C1 segment of cervical spinal cord (tissue), 14 donors: ENCODE results near the gene CISTR.
A peak's percentile ranks its signal among the peaks of the same experiment; 100 is the strongest.
"Not testable (repeated sequence)": the region's sequence is repeated elsewhere in the genome, so short reads cannot be mapped to it uniquely, and the experiment has no call there.

Experiments
- DNase-seq, 14 donors: peaks; one replicate each; lab custom pipeline; 2025; lab: John Stamatoyannopoulos, UW

CISTR gene

GRCh38 chr12:53751336-53752191 is at the start of gene CISTR:
Gene CISTR (minus strand): TSS chr12:53751979.
- peak in 3 of 14 donors; percentile 26 to 76 (median 40) for DNase-seq

DNA sequence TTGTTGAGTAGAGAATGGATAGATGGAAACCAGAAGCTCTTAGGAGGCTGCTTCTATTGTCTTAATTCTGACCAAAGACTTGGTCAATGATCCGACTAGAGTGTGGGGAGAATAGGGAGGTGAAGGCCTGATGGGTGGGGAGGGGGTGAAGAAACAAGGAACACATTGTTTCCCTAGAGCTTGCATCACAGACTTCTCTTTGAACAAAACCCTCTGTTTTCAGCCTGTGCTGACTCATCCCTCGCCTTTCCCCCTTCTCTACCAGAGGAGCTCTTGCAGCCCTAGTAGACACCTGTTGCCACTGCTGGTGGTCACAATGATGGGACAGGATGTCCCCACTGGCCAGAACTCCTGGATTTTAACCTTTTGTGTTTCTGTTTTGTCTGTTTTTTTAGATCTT is 46.8 kb upstream of the CISTR start:
- DNase-seq, result peak in 11 of 14 donors; percentile 2 to 68 (median 47)

GRCh38 chr12:53795927-53796326 is 44.1 kb upstream of the CISTR start:
- DNase-seq, result peak in 1 of 14 donors; percentile 10

DNA sequence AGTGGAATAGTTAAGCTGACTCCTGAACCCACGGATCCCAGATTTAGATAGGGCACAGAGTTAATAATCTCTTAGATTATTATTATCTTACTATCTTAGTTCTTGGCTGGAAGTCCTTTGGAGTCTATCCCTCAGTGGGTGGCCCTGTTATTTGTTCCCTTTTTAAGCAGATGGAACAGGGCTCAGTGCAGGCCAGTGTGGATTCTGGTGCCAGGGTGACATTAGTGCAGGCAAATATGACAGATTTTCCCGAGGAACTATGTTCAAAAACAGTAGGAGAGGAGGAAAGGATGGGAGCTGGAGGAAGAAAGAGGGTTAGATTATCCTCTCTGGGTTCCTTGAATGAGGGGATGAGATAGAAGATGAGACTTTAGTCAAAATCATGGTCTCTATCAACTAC is 41.4 kb upstream of the CISTR start:
- DNase-seq, result peak in 1 of 14 donors; percentile 44

- no peak for DNase-seq
Measured at GRCh38 chr12:53791735-53792326, 40.1 kb upstream of the CISTR start.

DNA sequence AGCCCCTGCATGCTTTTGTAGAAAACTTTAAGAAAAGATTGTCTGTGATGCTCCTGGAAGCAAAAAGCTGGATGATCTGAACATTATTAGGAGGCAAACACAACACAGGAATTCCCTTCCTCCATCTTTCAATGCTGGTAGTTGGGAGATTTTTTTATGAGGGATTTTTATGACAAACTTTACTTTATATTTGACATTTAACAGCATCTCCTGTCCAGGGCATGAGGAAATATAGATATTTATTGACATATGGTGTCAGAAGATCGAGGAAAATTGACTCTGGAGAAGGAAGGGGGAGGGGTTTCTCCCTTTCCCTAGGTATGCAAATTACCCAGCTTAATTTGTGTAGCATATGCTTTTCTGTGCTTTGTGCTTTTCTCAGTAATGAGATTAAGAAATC is 37.8 kb upstream of the CISTR start:
- no peak for DNase-seq

- no peak for DNase-seq
Measured at GRCh38 chr12:53788892-53789291, 37.1 kb upstream of the CISTR start.

DNA sequence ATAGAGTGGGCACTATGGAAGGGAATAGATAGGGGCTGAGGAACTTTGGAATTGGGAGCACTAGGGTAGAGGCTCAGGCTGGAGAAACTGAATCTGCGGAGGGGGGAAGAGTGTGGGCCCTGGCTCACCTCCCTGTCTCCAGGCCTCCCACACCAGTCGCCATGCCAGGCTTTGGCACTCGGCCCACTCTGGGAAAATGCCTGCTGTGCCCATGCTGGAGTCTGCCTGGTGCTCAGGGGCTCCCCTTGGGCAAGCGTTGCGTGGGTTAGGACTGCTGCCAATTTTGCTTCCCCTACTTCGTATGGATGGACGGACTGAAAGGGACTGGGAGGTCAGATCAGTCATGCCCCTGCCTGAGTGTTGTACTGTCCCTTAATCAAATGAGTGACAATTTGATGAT is 34.6 kb upstream of the CISTR start:
- DNase-seq, result peak in 1 of 14 donors; percentile 15

GRCh38 chr12:53785161-53785560 is 33.4 kb upstream of the CISTR start:
- no peak for DNase-seq

DNA sequence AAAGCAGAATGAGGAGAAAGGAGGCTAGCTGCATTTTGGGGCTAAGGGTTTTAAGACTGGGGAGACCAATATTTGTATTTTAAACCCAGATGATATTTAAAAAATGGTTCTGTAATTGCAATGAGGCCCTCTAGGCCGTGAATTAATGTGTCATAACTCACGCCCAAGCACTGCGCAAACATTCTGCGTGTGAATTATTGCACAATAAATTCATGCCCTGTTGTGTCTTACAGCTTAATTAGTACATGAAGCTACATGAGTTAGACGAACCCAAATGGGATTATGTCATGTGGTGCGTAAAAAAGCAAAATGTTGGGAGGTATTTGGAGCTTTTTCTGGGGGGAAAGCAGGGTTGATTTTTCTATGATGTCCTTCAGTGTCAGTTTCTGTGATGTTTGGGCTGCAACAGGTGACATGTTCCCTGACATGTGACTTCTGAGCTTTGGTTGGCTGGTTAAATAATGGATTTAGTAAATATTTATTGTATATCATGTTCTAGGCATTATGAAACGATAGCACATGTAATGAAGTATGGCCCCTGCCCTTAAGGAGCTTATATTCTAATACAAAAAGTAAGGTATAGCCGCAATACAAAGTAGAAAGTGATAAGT is 30.4 kb upstream of the CISTR start:
- no peak for DNase-seq

GRCh38 chr12:53781228-53781801 is 29.5 kb upstream of the CISTR start:
- DNase-seq, result peak in 1 of 14 donors; percentile 6

DNA sequence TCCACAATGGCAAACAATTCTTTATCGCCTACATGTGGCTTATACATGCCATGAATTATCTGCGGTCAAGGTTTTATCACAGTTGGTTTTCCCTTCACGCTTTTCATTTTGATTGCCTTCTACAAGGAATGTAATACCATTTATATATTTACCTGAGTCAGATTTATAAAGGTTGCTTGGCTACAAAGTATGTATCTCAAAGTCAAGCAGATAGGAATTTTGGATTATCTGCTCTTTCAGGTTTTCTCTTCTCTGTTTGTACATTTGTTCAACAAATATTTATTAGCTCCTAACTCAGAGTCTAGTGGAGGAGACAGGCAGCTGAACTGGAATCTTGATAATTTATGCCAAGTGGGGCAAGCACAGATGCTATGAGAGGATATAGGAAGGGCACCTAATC is 28.5 kb upstream of the CISTR start:
- DNase-seq, result no peak

DNA sequence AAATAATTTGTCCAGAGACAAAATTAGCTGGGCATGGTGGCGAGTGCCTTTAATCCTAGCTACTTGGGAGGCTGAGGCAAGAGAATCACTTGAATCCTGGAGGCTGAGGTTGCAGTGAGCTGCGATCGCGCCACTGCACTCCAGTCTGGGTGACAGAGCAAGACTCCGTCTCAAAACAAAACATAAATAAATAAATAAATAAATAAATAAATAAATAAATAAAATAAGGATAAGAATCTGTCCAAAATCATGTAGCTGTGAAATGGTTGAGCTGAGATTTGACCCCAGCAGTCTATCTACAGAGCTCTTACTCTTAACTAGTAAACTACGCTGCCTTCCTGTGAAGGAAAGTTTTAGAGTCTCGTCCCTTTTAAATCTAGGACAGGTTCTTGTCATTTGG is 27.9 kb upstream of the CISTR start:
- not testable (repeated sequence) for DNase-seq

- no peak for DNase-seq
Measured at GRCh38 chr12:53777936-53778644, 26.3 kb upstream of the CISTR start.

GRCh38 chr12:53777412-53777811 is 25.6 kb upstream of the CISTR start:
- no peak for DNase-seq

DNA sequence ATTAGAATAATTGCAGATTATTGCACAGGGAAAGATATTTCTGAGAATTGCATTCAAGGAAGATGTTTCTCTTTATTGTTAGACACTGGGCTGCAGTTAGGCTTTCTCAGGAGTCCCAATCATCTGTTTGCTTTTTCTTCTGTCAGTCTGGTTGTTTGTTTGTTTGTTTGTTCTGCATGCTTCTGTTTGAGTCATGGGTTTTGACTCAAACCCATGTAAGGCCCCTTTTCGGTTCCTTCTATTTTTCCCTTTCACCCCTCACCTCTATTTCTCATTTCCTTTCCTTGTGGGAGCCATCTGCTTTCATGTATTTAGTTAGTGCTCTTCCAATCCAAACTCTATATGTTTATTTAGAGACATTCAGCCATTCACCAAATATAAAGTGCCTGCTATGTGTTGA is 25.1 kb upstream of the CISTR start:
- no peak for DNase-seq

DNA sequence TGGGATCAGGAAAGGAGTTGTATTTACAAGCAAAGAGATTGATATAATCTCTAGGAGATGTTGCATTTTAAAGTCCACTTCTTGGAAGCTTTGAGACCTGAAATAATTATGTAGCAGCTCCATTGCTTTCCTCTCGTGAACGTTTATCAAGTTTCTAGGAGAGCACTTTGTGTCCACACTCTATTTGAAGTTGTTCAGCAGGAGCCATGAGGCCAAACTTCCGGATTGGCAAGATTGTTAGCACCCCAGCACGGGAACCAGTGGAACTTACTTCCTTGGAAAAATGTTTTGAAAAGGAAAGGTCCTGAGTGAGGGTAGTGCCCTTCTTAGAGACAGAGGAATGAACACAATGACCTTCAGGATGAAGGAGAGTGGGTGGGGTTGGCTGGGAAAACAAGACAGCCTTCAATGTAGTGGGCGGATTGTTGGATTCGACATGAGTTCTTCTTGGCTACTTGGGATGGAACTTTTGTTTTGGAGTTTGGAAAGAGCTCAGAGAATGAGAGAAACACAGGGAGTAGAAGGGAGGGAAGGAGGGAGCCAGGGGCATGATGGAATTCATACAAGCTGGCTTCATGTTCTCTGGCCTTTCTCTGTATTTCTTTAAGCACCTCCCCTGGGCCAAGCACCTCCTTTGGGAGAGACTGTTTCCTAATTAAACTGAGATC is 23.8 kb upstream of the CISTR start:
- no peak for DNase-seq

- no peak for DNase-seq
Measured at GRCh38 chr12:53770281-53770680, 18.5 kb upstream of the CISTR start.

GRCh38 chr12:53768976-53769375 is 17.2 kb upstream of the CISTR start:
- DNase-seq, result no peak

GRCh38 chr12:53766881-53767280 is 15.1 kb upstream of the CISTR start:
- no peak for DNase-seq

DNA sequence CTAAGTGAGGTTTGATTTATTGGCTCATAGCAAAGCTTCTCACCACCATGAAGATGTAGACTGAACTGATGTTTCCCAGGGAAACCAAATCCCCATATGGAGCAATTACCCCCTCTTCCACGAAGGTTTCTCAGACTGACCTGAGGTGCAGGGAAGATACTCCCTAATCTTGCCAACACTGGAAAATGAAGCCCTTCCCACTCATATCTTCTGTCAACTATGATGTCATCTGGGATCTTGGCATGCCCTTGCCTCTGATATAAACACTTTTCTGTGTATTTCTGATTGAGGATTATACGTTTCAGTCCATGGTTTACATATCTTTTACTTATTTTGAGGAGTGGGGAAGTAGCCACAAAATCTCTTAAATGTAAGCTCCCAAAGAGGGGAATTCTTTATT is 14.1 kb upstream of the CISTR start:
- DNase-seq, result no peak
